Adrenal gland (tissue), 5 donors: ENCODE results near the gene CEP128.

Experiments used
- CTCF ChIP-seq, 6 experiments: fragments of 450-650 bp in 4 of 6; fragments of 200-600 bp in 2 of 6; sonication (generic) in 1 of 6; IDR thresholded peaks; 1 replicate in 5 of 6; 2 replicates in 1 of 6; pipeline versions ENCODE4 v1.5.1 to v1.8.0; 2016 to 2021; ENCODE audit warnings: antibody characterized with exemption in 6 of 6, mild to moderate bottlenecking in 2 of 6, moderate library complexity in 1 of 6
- POLR2A ChIP-seq, 2 donors: fragments of 450-650 bp; IDR thresholded peaks; one replicate each; pipeline ENCODE4 v1.6.1; 2017; ENCODE audit warnings: antibody characterized with exemption in 2 of 2, mild to moderate bottlenecking in 2 of 2, moderate library complexity in 1 of 2
- donor health status: DM: no; HTN: no; CAD: no.

- TF ChIP-seq CTCF (IDR thresholded peaks at IDR 0.05): no peak
- TF ChIP-seq POLR2A (IDR thresholded peaks at IDR 0.05): no peak
Observed at GRCh38 chr14:80544366-80544765, 397.2 kb downstream of the CEP128 start.
